HepG2 (cell line): ENCODE results near the gene FBXO7. TPM values are rescaled to one million over a fixed set of nuclear protein-coding genes. Genes with fewer than 3 reads are reported as not detected.

ENCODE experiments used
- ATM ChIP-seq: fragments of 450-650 bp; IDR thresholded peaks from 2 replicates; pipeline ENCODE4 v1.7.1; 2017; ENCODE audit warnings: mild to moderate bottlenecking, borderline replicate concordance
- CC2D1A ChIP-seq: sonication (generic); formaldehyde crosslinking; IDR thresholded peaks from 2 replicates; pipeline ENCODE4 v1.8.1; 2023; ENCODE audit warnings: mild to moderate bottlenecking, missing genetic modification reagents
- E2F1 ChIP-seq: sonication (generic); formaldehyde crosslinking; IDR thresholded peaks from 2 replicates; pipeline ENCODE4 v1.5.0; 2020; ENCODE audit warnings: missing genetic modification reagents
- GLI4 ChIP-seq: sonication (generic); formaldehyde crosslinking; IDR thresholded peaks from 2 replicates; pipeline ENCODE4 v1.5.1; 2020; ENCODE audit warnings: missing genetic modification reagents, mild to moderate bottlenecking, moderate library complexity, borderline replicate concordance
- LRRFIP1 ChIP-seq: sonication (generic); formaldehyde crosslinking; conservative IDR thresholded peaks from 2 replicates; pipeline ENCODE4 v1.4.0; 2020; ENCODE audit warnings: missing genetic modification reagents
- MBNL3 ChIP-seq: fragments of 250-450 bp; sonication (Bioruptor Pico); conservative IDR thresholded peaks from 2 replicates; pipeline ENCODE4 v1.8.0; 2022; ENCODE audit warnings: mild to moderate bottlenecking, inconsistent platforms
- MYC ChIP-seq: sonication (generic); formaldehyde crosslinking; IDR thresholded peaks from 2 replicates; pipeline ENCODE4 v1.9.0; 2021; ENCODE audit warnings: missing genetic modification reagents, borderline replicate concordance
- TRAFD1 ChIP-seq: sonication (generic); formaldehyde crosslinking; IDR thresholded peaks from 2 replicates; pipeline ENCODE4 v1.5.1; 2020; ENCODE audit warnings: missing genetic modification reagents, mild to moderate bottlenecking, borderline replicate concordance
- ZBTB40 ChIP-seq, 2 experiments: fragments of 450-650 bp in 1 of 2; sonication (generic) in 1 of 2; formaldehyde crosslinking in 1 of 2; IDR thresholded peaks; 2 replicates each; pipeline versions ENCODE4 v1.6.1 to v1.8.0; 2016 to 2022; ENCODE audit warnings: antibody characterized with exemption in 1 of 2, mild to moderate bottlenecking in 1 of 2, missing genetic modification reagents in 1 of 2
- ZNF20 ChIP-seq: sonication (generic); formaldehyde crosslinking; IDR thresholded peaks from 2 replicates; pipeline ENCODE4 v1.4.0; 2020; ENCODE audit warnings: mild to moderate bottlenecking, moderate library complexity, missing genetic modification reagents
- ZNF264 ChIP-seq: sonication (generic); formaldehyde crosslinking; IDR thresholded peaks from 2 replicates; pipeline ENCODE4 v1.4.0; 2020; ENCODE audit warnings: missing genetic modification reagents
- ZNF468 ChIP-seq: sonication (generic); formaldehyde crosslinking; IDR thresholded peaks from 2 replicates; pipeline ENCODE4 v1.8.0; 2022; ENCODE audit warnings: mild to moderate bottlenecking, moderate library complexity, missing genetic modification reagents
- ZNF598 ChIP-seq: sonication (generic); formaldehyde crosslinking; IDR thresholded peaks from 2 replicates; pipeline ENCODE4 v1.5.1; 2020; ENCODE audit warnings: mild to moderate bottlenecking, missing genetic modification reagents, borderline replicate concordance
- polyA plus RNA-seq, 8 experiments: library from polyadenylated mRNA; depleted of rRNA in 3 of 8; stranded (reverse) in 7 of 8; unstranded in 1 of 8; fragments of >200 nt; fragmentation: Illumina TruSeq in 4 of 8; extraction: Trizol in 4 of 8; gene quantifications; 2 replicates each; pipeline versions ENCODE4 v1.2.1 to v1.2.3, GENCODE V29; 2011 to 2016; ENCODE audit warnings: low read depth in 4 of 8, missing spikeins in 1 of 8, mixed read lengths in 1 of 8; ENCODE audit not compliant: insufficient read depth in 1 of 8
- total RNA-seq, 5 experiments: library from RNA; depleted of rRNA; stranded (reverse); fragments of >200 nt; fragmentation: Illumina TruSeq; extraction: Trizol; gene quantifications; 2 replicates each; pipeline ENCODE4 v1.2.3, GENCODE V29; 2016; ENCODE audit warnings: low read depth in 1 of 5

The FBXO7 gene
- total and polyA plus RNA-seq, 2 of the 13 experiments (the other 11 are each of a cell fraction or from before 2014, with no cell fraction given) = 105 to 172 TPM

GRCh38 chr22:32531931-32532819 is 57.6 kb downstream of the FBXO7 start (continued):
- TF ChIP-seq GLI4 (CRISPR knock-in tag) = no peak
- TF ChIP-seq ZBTB40 (IDR thresholded peaks at IDR 0.05) = no peak
- TF ChIP-seq ZBTB40 (CRISPR knock-in tag; IDR thresholded peaks at IDR 0.05) = no peak; the same call in 1 of the 2 replicates
- TF ChIP-seq ZNF20 = no peak
- TF ChIP-seq TRAFD1 (CRISPR knock-in tag) = peak; percentile 94
- TF ChIP-seq E2F1 (CRISPR knock-in tag) = no peak
- TF ChIP-seq LRRFIP1 (CRISPR knock-in tag) = no peak
- TF ChIP-seq ZNF468 (CRISPR knock-in tag) = peak; percentile 85; the same call in 1 of the 2 replicates
- TF ChIP-seq ATM = no peak
- TF ChIP-seq ZNF598 = peak; percentile 72; the same call in 1 of the 2 replicates
- TF ChIP-seq CC2D1A (CRISPR knock-in tag) = no peak
- TF ChIP-seq ZNF264 (CRISPR knock-in tag) = no peak; the same call in 1 of the 2 replicates
- TF ChIP-seq MBNL3 (CRISPR knock-in tag) = no peak
- peak; percentile 96 for TF ChIP-seq MYC (CRISPR knock-in tag)
